Measurements from ENCODE around the gene CERCAM. TPM values are rescaled to one million over a fixed set of nuclear protein-coding genes. Genes with fewer than 3 reads are reported as not detected.
"Not testable (repeated sequence)": the region's sequence is repeated elsewhere in the genome, so short reads cannot be mapped to it uniquely, and the experiment has no call there.

Gene CERCAM
- polyA plus RNA-seq, 10 donors, result 75.4 to 137 (median 109) TPM

DNA sequence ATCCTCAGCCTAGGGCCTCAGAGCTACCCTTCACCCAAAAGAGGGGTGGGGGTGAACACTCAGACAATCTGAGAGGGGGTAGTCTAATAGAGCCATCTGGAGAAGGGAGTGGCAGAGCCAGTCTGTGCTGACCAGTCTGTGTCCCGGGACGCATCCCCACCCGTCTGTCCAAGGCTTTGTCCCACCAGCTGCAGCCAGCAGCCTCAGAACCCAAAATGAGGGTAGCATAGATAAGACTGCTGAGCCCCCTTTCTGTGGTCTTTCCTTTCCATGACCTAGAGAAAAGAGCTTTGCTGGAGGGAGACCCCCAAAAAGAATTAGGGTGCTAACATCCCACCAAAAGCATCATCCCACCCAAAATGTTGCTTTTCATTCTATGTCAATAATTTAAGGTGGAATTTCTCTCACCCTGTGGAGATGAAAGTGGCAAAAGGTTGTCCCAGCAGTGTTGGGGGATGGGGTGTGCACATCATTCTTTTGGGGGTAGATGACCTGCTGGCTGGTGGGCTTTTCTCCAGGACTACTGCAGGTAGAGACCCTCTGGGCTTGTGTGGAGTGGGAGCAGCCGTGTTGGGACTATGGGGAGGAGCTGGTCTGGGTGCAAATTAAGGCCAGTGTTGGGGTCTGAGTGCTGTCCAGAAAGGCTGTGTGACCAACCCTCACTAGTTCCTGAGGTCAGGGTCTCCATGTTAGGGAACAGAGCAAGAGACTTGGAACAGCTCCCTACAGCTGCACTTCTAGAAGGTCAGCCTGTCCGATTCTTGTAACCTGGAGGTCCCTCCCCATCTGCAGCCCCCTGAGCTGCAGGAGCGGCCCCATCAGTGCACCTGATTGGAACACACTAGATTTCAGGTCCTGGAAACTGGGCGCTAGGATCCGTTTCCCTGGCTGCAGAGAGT lies 29.6 kb upstream of the CERCAM start:
- DNase-seq, result no peak

DNA sequence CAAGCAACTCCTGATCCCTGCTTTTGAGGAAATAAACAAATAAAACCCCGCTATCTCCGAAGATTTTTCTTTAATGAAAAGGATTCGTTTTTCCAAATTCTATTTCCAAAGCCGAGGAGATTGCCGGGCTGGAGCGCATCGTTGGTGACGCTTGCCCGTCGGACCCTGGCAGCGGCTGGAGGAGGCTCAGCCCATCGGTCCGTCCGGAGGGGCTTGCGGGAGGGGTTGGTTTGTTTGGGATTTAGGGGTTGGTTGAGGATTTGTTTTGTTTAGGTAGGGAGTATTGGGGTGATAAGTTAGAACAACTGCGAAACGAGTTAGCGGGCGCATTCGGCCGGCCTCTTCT lies 28.7 kb upstream of the CERCAM start:
- DNase-seq, result no peak

DNA sequence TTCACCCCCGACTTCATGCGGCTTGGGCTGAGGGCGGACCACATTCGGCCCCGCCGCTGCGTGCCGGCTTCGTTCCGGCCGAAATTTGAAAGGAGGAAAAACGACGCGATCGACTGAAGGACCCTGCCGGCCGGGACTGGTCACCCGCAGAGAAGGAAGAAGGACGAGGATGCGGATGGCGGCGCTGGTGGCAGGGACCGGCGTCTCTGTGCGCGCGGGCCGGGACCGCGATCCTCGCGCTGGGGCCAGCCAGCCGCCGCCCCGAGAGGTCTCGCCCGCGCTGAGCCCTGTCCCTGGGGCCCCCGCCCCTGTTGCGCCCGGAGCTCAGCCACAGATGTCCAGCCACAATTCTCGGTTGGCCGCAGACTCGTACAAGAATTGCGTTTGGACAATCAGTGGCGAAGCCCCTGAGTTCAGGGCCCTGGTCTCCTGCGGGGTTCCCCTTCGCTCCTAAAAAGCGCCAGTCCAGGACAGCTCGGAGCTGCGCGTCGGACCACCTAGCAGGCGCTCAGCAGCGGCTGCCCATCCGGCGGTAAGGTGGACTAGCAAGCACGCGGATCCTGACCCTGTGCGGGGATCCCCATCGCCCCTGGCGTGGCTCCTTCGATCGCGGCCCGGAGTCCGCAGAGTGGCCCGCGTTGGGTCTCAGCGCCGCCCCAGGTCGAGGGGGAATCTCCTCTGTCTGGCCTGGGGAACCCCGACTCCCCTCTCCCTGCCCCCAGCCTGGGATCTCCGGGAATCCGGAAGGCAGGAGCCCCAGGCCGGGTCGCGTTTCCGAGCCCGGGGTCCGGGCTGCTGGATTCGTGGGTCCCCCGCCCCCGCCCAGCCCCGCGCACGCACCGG lies 28.1 kb upstream of the CERCAM start:
- no peak for DNase-seq

DNA sequence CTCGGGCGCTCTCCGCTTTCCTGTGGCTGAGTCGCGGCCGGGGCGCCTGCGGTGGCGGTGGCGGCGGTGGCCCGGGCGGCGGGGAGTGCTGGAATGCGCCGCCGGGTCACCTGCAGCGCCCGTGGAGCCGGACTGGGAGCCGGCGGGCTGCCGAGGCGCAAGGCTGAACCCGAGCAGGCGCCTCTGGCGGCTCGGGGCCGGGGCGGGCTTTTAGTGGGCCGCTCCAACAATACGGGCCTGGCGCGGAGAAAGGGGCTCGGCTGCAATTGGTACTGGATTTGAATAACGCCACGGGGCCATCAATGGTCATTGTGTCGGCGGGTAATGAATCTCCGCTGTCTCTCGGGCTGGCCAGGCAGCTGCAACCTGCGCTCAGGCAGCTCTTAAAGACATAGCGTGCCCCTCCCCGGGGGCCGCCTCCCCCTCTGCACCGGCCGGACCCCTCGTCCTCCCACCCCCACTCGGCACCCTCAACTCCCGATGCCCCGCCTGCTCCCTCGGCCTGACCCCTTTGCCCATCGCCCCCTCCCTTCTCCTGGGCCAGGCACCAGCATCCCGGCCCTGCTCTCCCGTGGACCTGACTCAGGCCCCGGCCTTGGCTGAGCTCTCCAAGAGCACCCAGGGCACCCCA lies 27.4 kb upstream of the CERCAM start:
- DNase-seq, result no peak

DNA sequence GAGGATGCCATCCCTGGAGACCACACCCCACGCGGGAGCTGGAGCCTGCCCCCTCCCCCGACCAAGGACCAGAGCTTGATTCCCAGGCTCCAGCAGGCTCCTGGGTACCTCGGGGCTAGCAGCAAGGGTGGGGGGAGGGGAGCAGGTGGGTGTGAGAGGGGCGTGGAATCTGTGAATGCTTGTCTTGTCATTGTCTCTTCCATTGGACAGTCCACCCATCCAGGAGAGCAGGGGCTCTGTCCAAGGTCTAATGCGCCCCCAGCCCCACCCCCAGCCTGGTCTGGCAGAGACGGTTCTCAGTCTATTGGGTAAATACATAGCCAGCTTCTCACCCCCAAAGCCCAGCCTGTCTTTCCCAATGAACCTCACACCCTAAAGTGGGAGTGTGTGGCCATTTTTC lies 26.7 kb upstream of the CERCAM start:
- DNase-seq, result no peak

DNA sequence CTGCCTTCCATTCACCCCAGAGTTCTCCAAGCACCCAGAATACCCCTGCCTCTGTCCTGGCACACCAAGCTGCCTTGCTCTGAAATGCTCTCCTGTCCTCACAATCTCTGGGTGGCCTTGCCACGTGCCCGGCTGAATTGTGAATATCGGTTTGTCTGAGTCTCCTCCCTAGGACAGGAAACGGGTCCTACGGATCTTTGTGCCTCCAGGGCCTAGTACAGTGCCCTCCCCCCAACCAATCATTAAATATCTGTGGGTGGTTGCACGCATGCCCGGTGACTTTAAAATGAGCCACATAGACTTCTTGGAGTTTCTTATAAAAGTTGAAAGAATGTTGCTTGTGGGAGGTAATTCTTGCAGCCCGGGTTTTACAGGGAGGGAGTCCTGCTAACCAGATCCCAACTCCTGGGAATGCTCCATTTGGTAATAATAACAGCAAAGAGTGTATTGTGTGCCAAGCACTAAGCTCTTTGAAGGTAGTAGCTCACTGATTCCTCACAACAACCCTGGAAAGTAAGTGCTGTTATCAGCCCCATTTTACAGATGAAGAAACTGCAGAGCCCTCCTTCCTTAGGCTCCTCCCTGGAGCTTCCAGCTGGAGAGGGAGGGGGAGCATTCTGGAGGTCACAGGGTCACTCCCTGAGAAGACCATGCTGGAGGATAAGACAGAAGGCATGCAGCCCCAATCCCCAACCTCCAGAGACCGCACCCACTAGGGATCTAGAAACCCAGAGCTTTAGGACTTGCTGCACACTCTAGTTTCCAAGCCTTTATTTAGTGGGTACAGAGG lies 26.1 kb upstream of the CERCAM start:
- no peak for DNase-seq

DNA sequence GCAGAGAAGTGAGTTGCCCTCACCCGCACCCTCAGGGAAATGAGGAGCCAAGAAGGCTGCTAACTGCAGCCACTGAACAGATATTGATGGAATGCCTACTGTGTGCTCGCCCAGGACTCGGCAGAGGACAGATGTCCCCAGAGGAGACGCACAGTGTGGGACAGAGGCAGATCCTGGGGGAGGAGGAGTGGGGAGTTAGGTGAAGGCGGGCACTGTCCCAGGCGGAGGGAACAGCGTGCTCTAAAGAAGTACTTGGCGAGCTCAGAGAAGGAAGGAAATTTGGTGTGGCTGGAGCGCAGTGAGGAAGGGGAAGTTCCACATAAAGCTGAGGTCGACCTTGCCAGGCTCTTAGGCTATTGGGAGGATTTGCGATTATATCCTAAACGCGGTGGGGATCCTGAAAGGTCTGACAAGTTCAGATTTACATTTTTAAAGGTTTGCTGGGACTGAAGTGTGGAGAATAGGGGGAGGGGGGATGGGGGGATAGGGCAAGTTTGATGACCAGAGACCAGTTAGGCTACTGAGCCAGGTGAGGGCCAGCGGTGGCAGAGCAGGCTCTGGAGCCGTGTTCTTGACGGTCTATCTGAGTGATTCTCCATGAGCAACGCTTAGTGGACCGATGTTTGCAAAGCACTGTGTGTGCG lies 23.6 kb upstream of the CERCAM start:
- no peak for DNase-seq

DNA sequence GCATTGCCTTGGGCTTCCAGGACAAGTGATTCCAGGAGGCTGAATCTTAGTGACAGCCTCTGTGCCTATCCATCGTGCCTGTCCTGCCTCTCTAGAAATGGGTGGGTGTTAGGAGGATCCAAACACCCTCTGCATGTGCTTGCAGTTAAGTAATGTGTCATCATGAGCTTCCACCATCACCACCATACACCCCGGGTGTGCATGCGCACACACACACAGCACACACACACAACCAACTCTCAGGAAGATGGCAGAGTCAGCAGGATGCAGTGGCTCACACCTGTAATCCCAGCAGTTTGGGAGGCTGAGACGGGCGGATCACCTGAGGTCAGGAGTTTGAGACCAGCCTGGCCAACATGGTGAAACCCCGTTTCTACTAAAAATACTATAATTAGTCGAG lies 22.8 kb upstream of the CERCAM start:
- DNase-seq, result no peak

DNA sequence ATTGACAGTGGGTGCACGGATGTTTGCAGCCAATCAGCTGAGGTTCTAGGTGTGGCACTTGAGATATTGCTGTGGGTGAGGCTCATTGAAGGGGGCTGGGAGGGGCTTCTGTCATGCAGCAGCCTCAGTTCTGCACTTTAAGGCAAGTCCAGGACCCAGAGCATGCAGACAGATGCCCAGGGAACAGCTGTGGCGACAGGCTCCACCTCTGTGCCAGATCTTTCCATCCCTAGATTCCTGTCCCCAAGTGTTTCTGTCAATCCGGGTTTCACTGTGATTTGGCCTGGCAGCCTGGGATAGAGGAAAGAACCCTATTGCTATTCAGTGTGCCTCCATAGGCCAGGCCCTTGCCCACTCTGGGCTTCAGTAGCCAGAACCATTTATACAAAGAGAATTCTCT lies 20.8 kb upstream of the CERCAM start:
- peak in 1 of 3 donors; percentile 41 for DNase-seq

DNA sequence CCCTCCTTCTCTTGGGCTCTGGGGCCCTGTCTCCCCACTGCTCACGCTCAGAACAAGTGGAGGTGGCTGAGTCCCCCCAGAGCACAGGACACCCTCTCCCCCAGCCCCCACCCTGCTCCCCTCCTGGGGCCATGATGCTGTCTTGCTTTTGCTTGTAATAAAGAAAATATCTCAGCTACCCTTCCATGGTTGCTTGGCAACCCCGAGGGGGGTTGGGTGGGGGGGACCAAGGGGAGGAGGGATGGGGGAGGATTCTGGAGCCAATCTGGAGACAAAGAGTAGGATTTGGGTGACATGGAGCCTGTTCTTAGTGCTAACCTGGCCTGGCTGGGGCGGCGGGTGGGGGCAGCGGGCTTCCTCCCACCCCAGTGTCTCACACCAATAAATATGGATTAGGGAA lies 16.1 kb upstream of the CERCAM start:
- no peak for DNase-seq

DNA sequence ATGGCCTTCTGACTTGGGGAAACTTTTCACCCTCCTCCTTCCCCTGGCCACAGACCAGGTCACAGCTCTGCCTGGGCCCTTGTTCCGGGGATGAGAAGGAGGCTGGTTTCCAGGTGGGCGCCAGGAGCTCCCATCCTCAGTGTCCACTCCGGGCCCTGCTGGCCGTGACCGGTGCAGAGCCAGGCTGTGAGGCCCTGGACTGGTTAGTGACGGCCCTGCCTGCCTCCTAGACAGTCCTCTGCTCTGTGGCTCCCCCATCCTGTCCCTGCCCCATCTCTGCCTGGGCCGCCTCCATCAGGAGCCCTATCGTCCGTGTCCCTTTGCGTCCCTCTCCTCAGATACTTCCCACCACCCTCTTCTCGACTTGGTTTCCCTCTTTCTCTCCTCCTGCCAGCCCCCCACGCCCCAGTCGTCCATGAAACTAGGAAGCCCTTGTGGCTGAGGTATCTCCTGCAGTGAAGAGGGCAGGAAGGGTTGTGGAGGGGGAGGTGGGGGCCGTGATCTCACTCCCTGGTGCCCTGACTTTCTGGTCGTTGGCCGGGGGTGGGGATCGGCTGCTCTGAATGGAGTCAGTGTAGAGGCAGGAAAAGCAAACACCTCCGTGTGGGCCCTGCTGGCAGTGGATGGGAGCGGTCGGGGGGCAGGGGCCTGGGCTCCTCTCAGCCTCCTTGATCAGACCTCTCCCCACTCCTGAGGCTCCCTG lies 15.4 kb upstream of the CERCAM start:
- no peak for DNase-seq

DNA sequence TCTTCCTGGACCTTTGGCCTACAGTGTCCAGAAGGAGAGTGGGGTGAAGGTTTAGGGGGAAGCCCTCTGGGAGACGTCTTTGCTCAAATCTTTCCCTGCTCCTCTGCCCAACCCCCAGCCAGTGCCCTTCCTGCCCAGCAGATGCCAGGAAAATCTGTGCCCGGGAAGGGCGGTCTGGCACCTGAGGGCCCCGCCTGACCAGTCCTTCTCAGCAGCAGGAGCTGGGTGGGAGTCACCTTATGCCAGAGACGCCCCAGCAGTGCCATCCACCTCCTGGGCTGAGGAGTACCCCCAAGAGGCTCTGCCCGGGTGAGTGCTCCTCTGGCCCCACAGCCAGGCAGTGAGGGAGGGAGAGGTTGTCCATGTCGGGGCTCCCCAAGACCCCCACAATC lies 14.9 kb upstream of the CERCAM start:
- DNase-seq, result no peak

DNA sequence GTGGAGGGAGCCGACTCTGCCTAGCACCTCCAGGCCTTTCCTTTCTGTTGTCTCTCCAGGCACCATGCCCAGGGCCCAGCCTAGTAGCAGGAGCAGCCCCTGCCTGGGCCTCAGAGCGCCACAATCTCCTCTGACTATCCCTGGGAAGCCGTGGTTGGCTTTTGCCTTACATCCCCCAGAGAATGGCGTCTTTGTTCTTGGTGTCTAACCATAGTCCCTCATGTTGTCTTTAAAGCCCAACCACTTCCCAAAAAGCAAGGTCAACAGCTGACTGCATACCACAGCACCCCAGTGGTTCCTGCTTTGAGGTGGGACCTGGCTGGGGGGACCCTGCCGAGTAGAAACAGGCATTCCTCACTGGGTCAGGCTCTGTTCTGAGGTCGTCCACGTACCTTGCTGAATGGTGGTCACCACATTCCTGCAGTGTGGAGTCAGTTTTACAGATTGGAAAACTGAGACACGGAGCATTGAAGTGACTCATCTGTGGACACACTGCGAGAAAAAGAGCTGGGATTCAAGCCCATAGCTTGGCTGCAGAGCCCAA lies 13.7 kb upstream of the CERCAM start:
- DNase-seq, result no peak

DNA sequence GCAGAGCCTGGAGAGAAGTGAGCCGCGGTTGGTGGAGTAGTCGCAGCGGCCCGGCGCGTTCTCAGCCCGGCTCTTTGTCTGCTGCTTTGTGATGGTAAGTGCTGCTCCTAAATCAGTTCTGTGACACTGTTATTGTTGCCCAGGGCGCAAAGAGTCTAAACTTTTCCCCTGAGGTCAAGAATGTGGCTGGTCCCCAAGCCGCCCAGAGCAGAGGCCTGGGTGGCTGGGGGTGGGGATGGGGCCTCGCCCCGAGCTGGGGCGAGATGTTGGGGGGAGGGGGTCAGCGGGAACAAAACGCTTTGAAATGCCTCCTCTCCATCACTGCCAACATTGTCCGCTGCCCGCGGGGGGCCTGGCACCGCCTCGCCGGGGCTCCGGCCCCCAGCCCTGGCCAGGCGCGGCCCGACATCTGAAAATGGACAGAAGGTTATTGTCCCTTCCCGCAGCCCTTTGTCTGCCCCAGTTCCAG lies 11.7 kb upstream of the CERCAM start:
- no peak for DNase-seq

DNA sequence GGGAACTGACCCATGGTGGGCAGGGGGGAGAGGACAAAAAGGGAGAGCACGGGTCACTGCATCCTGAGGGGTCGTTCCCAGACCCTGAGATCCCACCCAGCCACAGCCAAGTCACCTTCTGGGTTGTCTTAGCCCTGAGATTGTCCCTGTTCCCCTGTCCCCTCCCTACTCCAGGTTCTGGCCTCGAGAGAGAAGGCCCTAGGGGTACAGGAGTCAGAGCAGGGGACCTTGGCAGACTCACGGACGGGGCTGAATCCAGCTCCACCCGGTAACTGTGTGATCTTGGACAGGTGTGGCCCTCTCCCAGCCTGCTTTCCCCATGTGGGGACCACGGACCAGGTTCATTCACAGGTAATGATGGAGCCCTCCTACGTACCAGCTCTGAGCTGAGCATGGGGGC lies 11.2 kb upstream of the CERCAM start:
- DNase-seq, result no peak

DNA sequence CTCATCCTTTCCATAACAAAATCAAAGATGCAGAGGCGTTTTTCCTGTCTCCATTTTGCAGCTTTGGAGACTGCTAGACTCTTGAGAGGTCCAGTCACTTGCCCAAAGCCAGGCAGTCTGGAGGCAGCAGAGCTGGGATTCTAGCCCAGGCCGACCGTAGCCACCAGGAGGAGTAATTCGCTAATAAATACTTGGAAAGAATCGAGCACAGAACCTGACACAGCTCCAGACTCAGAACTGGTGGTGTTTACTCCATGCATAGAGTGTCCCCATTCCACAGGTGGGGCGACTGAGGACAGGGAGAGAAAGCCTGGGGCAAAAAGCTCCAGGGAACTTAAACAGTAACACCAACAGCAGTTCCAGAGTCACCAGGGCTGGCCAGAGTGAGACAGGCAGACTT lies 10.7 kb upstream of the CERCAM start:
- DNase-seq, result peak in 2 of 3 donors; percentile 43 to 59

DNA sequence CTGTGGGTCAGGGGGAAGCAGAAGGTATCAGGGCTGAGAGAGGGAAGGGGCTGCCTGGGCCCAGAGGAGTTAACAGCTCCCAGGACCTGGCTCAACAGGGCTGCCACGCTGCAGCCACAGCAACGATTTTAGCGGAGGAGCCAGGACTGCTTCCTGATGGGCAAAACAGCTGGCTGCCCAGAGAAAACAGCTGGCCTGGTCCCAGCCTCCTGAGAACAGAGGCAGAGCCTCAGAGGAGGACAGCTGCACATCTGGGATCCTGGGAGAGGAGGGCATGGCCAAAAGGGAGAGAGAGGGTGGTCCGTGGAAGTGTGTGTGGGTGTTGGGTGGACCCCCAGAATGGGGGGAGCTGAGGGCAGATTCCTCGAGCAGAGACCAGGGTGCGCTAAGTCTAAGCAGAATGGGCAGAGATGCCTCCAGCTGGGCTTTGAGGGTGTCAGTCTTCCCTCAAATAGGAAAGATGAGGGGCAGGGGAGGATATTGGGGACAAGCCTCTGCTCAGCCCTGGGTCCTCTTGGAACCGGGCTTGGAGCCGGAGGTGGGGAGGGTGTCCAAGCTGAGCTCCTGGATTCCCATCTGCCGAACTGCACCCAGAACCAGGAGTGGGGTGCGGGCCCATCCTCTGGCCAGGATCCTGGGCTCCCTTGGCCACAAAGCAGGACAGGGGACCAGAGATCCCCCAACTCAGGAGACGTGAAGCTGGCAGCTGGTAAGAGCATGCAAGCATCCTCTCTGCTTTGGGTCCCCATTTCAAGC lies 9.1 kb upstream of the CERCAM start:
- peak; percentile 32 to 77 (median 56) for DNase-seq

DNA sequence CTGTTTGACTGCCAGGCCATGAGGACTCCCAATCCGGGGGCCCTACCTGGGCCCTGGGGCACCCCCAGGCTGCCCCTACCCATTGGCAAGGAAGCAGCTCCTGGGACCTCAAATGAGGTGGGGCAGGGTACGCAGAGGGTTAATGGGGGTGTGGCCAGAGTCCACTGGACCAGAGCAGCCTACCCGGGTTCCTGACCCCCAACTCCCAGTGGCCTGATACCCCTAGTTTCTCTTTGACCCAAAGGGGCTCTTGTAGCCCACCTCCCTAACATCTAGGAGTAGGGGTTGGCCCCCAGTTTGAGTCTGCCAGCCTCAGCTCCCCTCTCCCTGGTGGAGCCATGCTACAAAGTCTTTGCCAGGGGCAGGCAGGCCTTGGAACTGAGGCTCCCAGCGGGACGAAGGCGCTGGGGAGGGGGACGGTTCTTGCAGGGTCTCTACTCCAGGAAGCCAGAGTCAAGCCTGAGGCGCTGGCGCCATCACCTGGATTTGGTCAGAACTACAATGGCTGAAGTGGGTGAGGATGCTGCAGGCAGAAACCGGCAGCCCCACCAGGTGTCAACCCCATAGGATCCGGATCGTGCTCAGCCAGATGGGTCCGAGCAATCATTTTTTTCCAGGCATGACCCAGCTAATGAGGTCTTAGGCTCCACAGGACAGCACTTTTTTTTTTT lies 8.4 kb upstream of the CERCAM start:
- DNase-seq, result peak; percentile 36 to 80 (median 61)

DNA sequence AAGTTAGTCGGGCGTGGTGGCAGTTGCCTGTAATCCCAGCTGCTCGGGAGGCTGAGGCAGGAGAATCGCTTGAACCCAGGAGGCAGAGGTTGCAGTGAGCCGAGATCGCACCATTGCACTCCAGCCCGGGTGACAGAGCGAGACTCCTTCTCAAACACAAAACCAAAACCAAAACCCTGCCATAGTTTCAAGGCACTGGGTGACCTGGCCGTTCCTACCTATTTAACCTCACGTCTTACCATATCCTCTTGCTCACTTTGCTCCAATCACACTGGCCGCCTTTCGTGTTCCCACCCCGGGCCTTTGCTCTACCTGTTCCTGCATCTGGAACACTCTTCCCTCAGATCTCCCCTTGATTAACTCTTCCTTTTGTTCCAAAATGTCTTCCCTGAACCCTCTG lies 6.9 kb upstream of the CERCAM start:
- not testable (repeated sequence) for DNase-seq

Data from muscle of back (tissue), 11 donors.